Keratinocyte (primary cell): ENCODE data around the gene ATP6V0A1.

Source experiments
- EZH2 ChIP-seq: IDR thresholded peaks from one replicate; pipeline ENCODE4 v1.6.1; 2012; ENCODE audit warnings: inconsistent platforms, mild to moderate bottlenecking, low read length, moderate library complexity
- TF ChIP-seq, protein P1 (sequence below), 3 experiments: IDR thresholded peaks in 1 of 3; conservative IDR thresholded peaks in 1 of 3; optimal IDR thresholded peaks in 1 of 3; 2 replicates in 2 of 3; 3 replicates in 1 of 3; pipeline versions ENCODE3 to v1.5.1; 2011; ENCODE audit warnings: low read length in 3 of 3, mild to moderate bottlenecking in 3 of 3, moderate library complexity in 2 of 3, control low read depth in 1 of 3, inconsistent platforms in 1 of 3; ENCODE audit not compliant: insufficient read depth in 2 of 3; ENCODE audit errors: extremely low read depth in 1 of 3

DNA sequence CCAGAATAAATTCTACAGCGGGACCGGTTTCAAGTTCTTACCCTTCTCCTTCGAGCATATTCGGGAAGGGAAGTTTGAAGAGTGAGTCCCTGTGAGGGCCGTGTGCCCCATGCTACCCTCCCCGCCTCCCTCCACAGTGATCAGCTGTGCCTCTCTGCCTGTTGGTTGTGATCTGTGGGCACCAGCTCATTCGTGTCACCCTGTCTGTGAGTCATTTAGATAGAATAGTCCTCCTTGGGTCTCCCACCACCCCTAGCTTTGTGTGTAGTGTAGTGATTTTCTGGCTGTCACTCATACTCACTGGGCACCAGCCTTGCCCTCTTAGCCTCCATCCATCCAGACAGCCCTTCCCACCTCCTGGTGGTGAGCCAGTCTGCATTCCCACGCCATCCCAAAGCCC lies 62.4 kb downstream of the ATP6V0A1 start:
- TF ChIP-seq, protein P1, sequence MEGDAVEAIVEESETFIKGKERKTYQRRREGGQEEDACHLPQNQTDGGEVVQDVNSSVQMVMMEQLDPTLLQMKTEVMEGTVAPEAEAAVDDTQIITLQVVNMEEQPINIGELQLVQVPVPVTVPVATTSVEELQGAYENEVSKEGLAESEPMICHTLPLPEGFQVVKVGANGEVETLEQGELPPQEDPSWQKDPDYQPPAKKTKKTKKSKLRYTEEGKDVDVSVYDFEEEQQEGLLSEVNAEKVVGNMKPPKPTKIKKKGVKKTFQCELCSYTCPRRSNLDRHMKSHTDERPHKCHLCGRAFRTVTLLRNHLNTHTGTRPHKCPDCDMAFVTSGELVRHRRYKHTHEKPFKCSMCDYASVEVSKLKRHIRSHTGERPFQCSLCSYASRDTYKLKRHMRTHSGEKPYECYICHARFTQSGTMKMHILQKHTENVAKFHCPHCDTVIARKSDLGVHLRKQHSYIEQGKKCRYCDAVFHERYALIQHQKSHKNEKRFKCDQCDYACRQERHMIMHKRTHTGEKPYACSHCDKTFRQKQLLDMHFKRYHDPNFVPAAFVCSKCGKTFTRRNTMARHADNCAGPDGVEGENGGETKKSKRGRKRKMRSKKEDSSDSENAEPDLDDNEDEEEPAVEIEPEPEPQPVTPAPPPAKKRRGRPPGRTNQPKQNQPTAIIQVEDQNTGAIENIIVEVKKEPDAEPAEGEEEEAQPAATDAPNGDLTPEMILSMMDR (optimal IDR thresholded peaks at IDR 0.05 in 1 of 3, IDR thresholded peaks at IDR 0.05 in 1 of 3, conservative IDR thresholded peaks at IDR 0.05 in 1 of 3; ENCODE audit: extremely low read depth in 1 of 3, insufficient read depth in 2 of 3, low read length in 3 of 3): no peak
- no peak for TF ChIP-seq EZH2
